Measurements from ENCODE around the gene FRS2. TPM values are rescaled to one million over a fixed set of nuclear protein-coding genes. Genes with fewer than 3 reads are reported as not detected.

The FRS2 gene
- total RNA-seq, 2 donors from 2014 or later, result 4.9 to 14.3 TPM

GRCh38 chr12:69428351-69429073 lies 41.7 kb upstream of the FRS2 start:
- H3K9me3 ChIP-seq, result no peaks in the 10 kb centered on the region
- WGBS, 2 donors, result 91% methylated on average over 7 of the region's 7 CpGs
- no peaks in the 10 kb centered on the region for H3K4me1 ChIP-seq
- no peak overlapping the region for H3K4me3 ChIP-seq
- DNase-seq (no peak), ATAC-seq (no peak)
- intact Hi-C loops (cut with DNase I), result no loop called here
- no peak overlapping the region for H3K27ac ChIP-seq
- TF ChIP-seq POLR2A (IDR thresholded peaks at IDR 0.05), result no peak
- TF ChIP-seq, protein P1, sequence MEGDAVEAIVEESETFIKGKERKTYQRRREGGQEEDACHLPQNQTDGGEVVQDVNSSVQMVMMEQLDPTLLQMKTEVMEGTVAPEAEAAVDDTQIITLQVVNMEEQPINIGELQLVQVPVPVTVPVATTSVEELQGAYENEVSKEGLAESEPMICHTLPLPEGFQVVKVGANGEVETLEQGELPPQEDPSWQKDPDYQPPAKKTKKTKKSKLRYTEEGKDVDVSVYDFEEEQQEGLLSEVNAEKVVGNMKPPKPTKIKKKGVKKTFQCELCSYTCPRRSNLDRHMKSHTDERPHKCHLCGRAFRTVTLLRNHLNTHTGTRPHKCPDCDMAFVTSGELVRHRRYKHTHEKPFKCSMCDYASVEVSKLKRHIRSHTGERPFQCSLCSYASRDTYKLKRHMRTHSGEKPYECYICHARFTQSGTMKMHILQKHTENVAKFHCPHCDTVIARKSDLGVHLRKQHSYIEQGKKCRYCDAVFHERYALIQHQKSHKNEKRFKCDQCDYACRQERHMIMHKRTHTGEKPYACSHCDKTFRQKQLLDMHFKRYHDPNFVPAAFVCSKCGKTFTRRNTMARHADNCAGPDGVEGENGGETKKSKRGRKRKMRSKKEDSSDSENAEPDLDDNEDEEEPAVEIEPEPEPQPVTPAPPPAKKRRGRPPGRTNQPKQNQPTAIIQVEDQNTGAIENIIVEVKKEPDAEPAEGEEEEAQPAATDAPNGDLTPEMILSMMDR (IDR thresholded peaks at IDR 0.05), result no peak
- H3K36me3 ChIP-seq (replicated peaks in 1 of 2; ENCODE audit: insufficient read depth in 1 of 2, low read depth in 2 of 2), result no peaks in the 10 kb centered on the region
- no peaks in the 10 kb centered on the region for H3K27me3 ChIP-seq

- ATAC-seq, result no peak
- Histone ChIP-seq H3K36me3 (replicated peaks in 1 of 2; ENCODE audit: insufficient read depth in 1 of 2, low read depth in 2 of 2) (no peaks in the 10 kb centered on the region), H3K27me3 (no peaks in the 10 kb centered on the region), H3K9me3 (no peaks in the 10 kb centered on the region), H3K4me1 (no peaks in the 10 kb centered on the region), H3K4me3 (no peak overlapping the region), H3K27ac (no peak overlapping the region)
- TF ChIP-seq, protein P1 (IDR thresholded peaks at IDR 0.05), result no peak
- TF ChIP-seq POLR2A (IDR thresholded peaks at IDR 0.05), result no peak
- DNase-seq, result no peak
- intact Hi-C loops (cut with DNase I), result no loop called here
- WGBS, 2 donors, result 67 to 71% methylated on average over 8 of the region's 8 CpGs
These were observed 39.1 kb upstream of the FRS2 start for GRCh38 chr12:69430942-69431590.

DNA sequence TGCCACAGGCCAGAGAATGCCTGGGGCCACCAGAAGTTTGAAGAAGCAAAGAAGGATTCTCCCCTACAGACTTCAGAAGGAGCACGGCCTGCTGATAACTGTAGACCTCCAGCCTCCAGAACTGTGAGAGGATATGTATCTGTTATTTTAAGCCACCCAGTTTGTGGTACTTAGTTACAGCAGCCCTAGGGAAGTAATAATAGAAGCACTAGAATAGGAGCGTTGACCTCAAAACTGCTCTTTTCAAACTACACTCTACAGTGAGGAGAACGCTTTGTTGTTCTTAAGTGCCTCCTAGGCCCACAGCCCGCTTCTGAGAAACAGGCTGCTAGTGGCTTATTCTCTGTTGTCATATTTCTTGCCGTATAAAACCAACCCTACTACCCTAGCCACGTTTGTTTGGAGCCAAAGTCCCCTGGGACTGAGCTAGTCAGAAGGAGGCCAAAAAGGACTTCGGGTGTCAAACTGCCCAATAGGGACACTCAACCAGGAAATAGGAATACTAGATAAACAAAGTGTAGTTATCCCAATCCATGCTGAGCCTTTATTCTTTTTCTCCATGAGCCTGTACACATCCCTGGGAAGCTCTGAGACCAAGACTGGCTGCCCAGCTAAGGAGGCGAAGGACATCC lies 38.5 kb upstream of the FRS2 start:
- Histone ChIP-seq H3K9me3 (no peaks in the 10 kb centered on the region), H3K4me1 (no peaks in the 10 kb centered on the region), H3K27me3 (no peaks in the 10 kb centered on the region), H3K36me3 (replicated peaks in 1 of 2; ENCODE audit: insufficient read depth in 1 of 2, low read depth in 2 of 2) (no peaks in the 10 kb centered on the region), H3K27ac (no peak overlapping the region), H3K4me3 (no peak overlapping the region)
- ATAC-seq (no peak), DNase-seq (no peak)
- TF ChIP-seq POLR2A (IDR thresholded peaks at IDR 0.05), result no peak
- TF ChIP-seq, protein P1 (IDR thresholded peaks at IDR 0.05), result no peak
- intact Hi-C loops (cut with DNase I), result no loop called here
- 80 to 84% methylated on average over 8 of the region's 8 CpGs for WGBS, 2 donors

DNA sequence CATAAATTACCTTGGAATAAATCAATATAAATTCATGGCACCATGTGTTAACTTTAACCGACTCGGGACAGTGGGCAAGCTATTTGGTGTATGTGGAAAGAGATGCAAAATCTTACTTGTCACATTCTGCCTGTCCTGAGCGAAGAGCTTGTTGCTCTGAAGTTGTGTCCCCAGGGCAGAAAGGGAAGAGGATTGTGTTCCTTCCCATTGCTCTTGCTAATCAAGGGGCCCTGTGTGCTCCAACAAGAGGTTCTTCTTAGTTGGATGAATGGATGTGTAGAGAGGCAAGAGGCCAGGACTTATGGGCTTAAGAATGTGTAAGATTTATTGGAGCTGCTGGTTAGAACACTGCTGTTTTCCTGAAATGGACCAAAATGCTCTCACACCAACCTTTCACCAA lies 36.5 kb upstream of the FRS2 start:
- intact Hi-C loops (cut with DNase I), result no loop called here
- ATAC-seq (no peak), DNase-seq (no peak)
- Histone ChIP-seq H3K27me3 (no peaks in the 10 kb centered on the region), H3K36me3 (replicated peaks in 1 of 2; ENCODE audit: insufficient read depth in 1 of 2, low read depth in 2 of 2) (no peaks in the 10 kb centered on the region), H3K27ac (no peak overlapping the region), H3K9me3 (no peaks in the 10 kb centered on the region), H3K4me3 (no peak overlapping the region), H3K4me1 (no peaks in the 10 kb centered on the region)
- 82 to 87% methylated on average over 3 of the region's 3 CpGs for WGBS, 2 donors
- TF ChIP-seq, protein P1 (IDR thresholded peaks at IDR 0.05), result no peak
- TF ChIP-seq POLR2A (IDR thresholded peaks at IDR 0.05), result no peak
